Measurements from ENCODE around the gene ERBB3. TPM values are rescaled to one million over a fixed set of nuclear protein-coding genes. Genes with fewer than 3 reads are reported as not detected.

ERBB3 gene
- total RNA-seq, 1 experiment from 2014 or later, result 114 TPM

GRCh38 chr12:56150563-56150962, 70.6 kb downstream of the ERBB3 start:
- in situ Hi-C loops (cut with HindIII; ENCODE audit: low pct_unique_long_range_greater_than_20kb, low sequenced_read_pairs), result no loop called here
- no peak for DNase-seq (ENCODE audit: low read depth, low spot score)

GRCh38 chr12:56151672-56152131, 71.7 kb downstream of the ERBB3 start:
- DNase-seq (ENCODE audit: low read depth, low spot score), result peak; percentile 57
- in situ Hi-C loops (cut with HindIII; ENCODE audit: low pct_unique_long_range_greater_than_20kb, low sequenced_read_pairs), result no loop called here

GRCh38 chr12:56152132-56152755, 72.3 kb downstream of the ERBB3 start, which contains the start of gene MYL6B:
Gene MYL6B (plus strand): TSS chr12:56152587. CDS start chr12:56153919, 1,332 bp downstream.
- in situ Hi-C loops (cut with HindIII; ENCODE audit: low pct_unique_long_range_greater_than_20kb, low sequenced_read_pairs), result no loop called here
- peak; percentile 92 for DNase-seq (ENCODE audit: low read depth, low spot score)

Other genes starting within 250 kb of the ERBB3 start
- not detected in 2 replicates for gene MMP19, start 237.2 kb upstream of the ERBB3 start, total RNA-seq (2014; rRNA removed; shearing (Covaris generic))
- gene PYM1, start 152.3 kb upstream of the ERBB3 start, total RNA-seq (2014; rRNA removed; shearing (Covaris generic)), result 21.1 and 29.2 TPM in 2 replicates
- gene DGKA, start 149.0 kb upstream of the ERBB3 start, total RNA-seq (2014; rRNA removed; shearing (Covaris generic)), result 5.7 and 6.9 TPM in 2 replicates
- gene PMEL, start 114.1 kb upstream of the ERBB3 start, total RNA-seq (2014; rRNA removed; shearing (Covaris generic)), result 10,199 and 10,765 TPM in 2 replicates
- gene CDK2, start 113.3 kb upstream of the ERBB3 start, total RNA-seq (2014; rRNA removed; shearing (Covaris generic)), result 896 and 917 TPM in 2 replicates
- gene RAB5B, start 106.1 kb upstream of the ERBB3 start, total RNA-seq (2014; rRNA removed; shearing (Covaris generic)), result 169 and 175 TPM in 2 replicates
- gene SUOX, start 82.9 kb upstream of the ERBB3 start, total RNA-seq (2014; rRNA removed; shearing (Covaris generic)), result 11.2 and 16.1 TPM in 2 replicates
- gene IKZF4, start 59.1 kb upstream of the ERBB3 start, total RNA-seq (2014; rRNA removed; shearing (Covaris generic)), result 0.79 and 1.1 TPM in 2 replicates
- 372 and 394 TPM in 2 replicates for gene RPS26, start 38.2 kb upstream of the ERBB3 start, total RNA-seq (2014; rRNA removed; shearing (Covaris generic))
- 473 and 487 TPM in 2 replicates for gene PA2G4, start 24.4 kb downstream of the ERBB3 start, total RNA-seq (2014; rRNA removed; shearing (Covaris generic))
- 5,360 and 5,858 TPM in 2 replicates for gene RPL41, start 36.5 kb downstream of the ERBB3 start, total RNA-seq (2014; rRNA removed; shearing (Covaris generic))
- 5.6 and 7.3 TPM in 2 replicates for gene ZC3H10, start 38.1 kb downstream of the ERBB3 start, total RNA-seq (2014; rRNA removed; shearing (Covaris generic))
- 90.9 and 100 TPM in 2 replicates for gene ESYT1, start 48.1 kb downstream of the ERBB3 start, total RNA-seq (2014; rRNA removed; shearing (Covaris generic))
- 63.2 and 66.0 TPM in 2 replicates for gene MYL6B, start 72.4 kb downstream of the ERBB3 start, total RNA-seq (2014; rRNA removed; shearing (Covaris generic))
- gene MYL6, start 78.2 kb downstream of the ERBB3 start, total RNA-seq (2014; rRNA removed; shearing (Covaris generic)), result 483 and 574 TPM in 2 replicates
- 20.9 and 39.0 TPM in 2 replicates for gene SMARCC2, start 109.3 kb downstream of the ERBB3 start, total RNA-seq (2014; rRNA removed; shearing (Covaris generic))
- 47.7 and 48.9 TPM in 2 replicates for gene RNF41, start 141.8 kb downstream of the ERBB3 start, total RNA-seq (2014; rRNA removed; shearing (Covaris generic))
- gene NABP2, start 144.2 kb downstream of the ERBB3 start, total RNA-seq (2014; rRNA removed; shearing (Covaris generic)), result 37.8 and 47.5 TPM in 2 replicates
- gene SLC39A5, start 149.9 kb downstream of the ERBB3 start, total RNA-seq (2014; rRNA removed; shearing (Covaris generic)), result not detected in 2 replicates
- 13.5 and 14.7 TPM in 2 replicates for gene ANKRD52, start 178.2 kb downstream of the ERBB3 start, total RNA-seq (2014; rRNA removed; shearing (Covaris generic))
- 16.4 and 18.4 TPM in 2 replicates for gene COQ10A, start 186.8 kb downstream of the ERBB3 start, total RNA-seq (2014; rRNA removed; shearing (Covaris generic))
- 110 and 119 TPM in 2 replicates for gene CS, start 220.2 kb downstream of the ERBB3 start, total RNA-seq (2014; rRNA removed; shearing (Covaris generic))
- 311 and 316 TPM in 2 replicates for gene CNPY2, start 235.8 kb downstream of the ERBB3 start, total RNA-seq (2014; rRNA removed; shearing (Covaris generic))

All from SK-MEL-5 (cell line).